ENCODE results near the gene OR6S1.

DNA sequence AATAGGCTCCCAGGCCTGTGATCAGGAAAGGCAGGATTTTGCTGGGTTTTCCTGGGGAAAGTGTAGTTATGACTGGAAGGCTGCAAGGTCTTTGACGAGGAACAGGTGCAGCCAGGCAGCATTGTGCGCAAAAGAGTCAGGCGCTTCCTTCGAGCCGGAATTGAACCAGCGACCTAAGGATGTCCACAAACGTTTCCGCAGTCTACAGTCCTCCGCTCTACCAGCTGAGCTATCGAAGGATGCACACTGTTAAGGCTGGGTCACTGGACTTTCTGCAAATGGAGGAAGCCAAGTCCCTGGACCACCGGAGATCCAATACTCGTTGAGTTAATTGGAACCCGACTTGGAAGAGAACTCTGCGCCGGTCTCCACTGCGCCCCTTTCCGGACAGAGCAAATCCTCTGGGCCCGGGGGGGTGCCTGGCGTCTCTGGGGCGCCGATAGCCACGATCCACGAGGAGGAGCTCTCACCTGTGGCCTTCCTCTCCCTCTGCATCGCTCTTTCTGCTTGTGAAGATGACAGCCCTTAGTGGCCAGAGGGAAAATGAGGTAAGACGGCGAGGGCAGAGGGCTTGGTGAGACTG is 18.4 kb upstream of the OR6S1 start:
- TF ChIP-seq TAF1 (IDR thresholded peaks at IDR 0.05; ENCODE audit: low read depth) (no peak), EP300 (conservative IDR thresholded peaks at IDR 0.05; ENCODE audit: poor library complexity, severe bottlenecking) (no peak), EZH2 (IDR thresholded peaks at IDR 0.05; ENCODE audit: borderline replicate concordance, insufficient read depth, low read length, poor library complexity, severe bottlenecking) (no peak), POLR2AphosphoS5 (IDR thresholded peaks at IDR 0.05) (no peak), MXI1 (conservative IDR thresholded peaks at IDR 0.05; ENCODE audit: poor library complexity, severe bottlenecking) (no peak), RAD21 (conservative IDR thresholded peaks at IDR 0.05) (no peak)
- TF ChIP-seq, protein P1, sequence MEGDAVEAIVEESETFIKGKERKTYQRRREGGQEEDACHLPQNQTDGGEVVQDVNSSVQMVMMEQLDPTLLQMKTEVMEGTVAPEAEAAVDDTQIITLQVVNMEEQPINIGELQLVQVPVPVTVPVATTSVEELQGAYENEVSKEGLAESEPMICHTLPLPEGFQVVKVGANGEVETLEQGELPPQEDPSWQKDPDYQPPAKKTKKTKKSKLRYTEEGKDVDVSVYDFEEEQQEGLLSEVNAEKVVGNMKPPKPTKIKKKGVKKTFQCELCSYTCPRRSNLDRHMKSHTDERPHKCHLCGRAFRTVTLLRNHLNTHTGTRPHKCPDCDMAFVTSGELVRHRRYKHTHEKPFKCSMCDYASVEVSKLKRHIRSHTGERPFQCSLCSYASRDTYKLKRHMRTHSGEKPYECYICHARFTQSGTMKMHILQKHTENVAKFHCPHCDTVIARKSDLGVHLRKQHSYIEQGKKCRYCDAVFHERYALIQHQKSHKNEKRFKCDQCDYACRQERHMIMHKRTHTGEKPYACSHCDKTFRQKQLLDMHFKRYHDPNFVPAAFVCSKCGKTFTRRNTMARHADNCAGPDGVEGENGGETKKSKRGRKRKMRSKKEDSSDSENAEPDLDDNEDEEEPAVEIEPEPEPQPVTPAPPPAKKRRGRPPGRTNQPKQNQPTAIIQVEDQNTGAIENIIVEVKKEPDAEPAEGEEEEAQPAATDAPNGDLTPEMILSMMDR (IDR thresholded peaks at IDR 0.05; ENCODE audit: poor library complexity, severe bottlenecking): no peak

Measured in neural cell (in vitro differentiated cells).